Smooth muscle cell (in vitro differentiated cells): ENCODE results near the gene KRT9. TPM values are rescaled to one million over a fixed set of nuclear protein-coding genes. Genes with fewer than 3 reads are reported as not detected.

ENCODE experiments used
- DNase-seq: peaks from one replicate; lab custom pipeline; 2025; ENCODE audit not compliant: unreplicated experiment; lab: John Stamatoyannopoulos, UW
- H2AFZ ChIP-seq: fragments of 200-600 bp; sonication (generic); 2 replicates; pipeline ENCODE4 v1.6.0; 2016; ENCODE audit warnings: antibody characterized with exemption, low read depth, mild to moderate bottlenecking
- H3F3A ChIP-seq: fragments of 200-600 bp; sonication (generic); 2 replicates; pipeline ENCODE4 v1.6.0; 2017; ENCODE audit warnings: antibody characterized with exemption, low read depth
- H3K27ac ChIP-seq: fragments of 200-600 bp; sonication (generic); 2 replicates; pipeline ENCODE4 v1.5.1; 2016; ENCODE audit warnings: low read depth, mild to moderate bottlenecking
- H3K27me3 ChIP-seq: fragments of 200-600 bp; sonication (generic); 2 replicates; pipeline ENCODE4 v1.6.1; 2016; ENCODE audit warnings: low read depth, mild to moderate bottlenecking
- H3K36me3 ChIP-seq: fragments of 200-600 bp; sonication (generic); 2 replicates; pipeline ENCODE4 v1.5.1; 2016; ENCODE audit warnings: low read depth
- H3K4me1 ChIP-seq: fragments of 200-600 bp; sonication (generic); 2 replicates; pipeline ENCODE4 v1.5.1; 2016; ENCODE audit warnings: low read depth
- H3K4me2 ChIP-seq: fragments of 200-600 bp; sonication (generic); 2 replicates; pipeline ENCODE4 v1.6.0; 2016; ENCODE audit warnings: mild to moderate bottlenecking
- H3K4me3 ChIP-seq: fragments of 200-600 bp; sonication (generic); 2 replicates; pipeline ENCODE4 v1.5.1; 2016; ENCODE audit warnings: mild to moderate bottlenecking
- H3K79me2 ChIP-seq: fragments of 200-600 bp; sonication (generic); 2 replicates; pipeline ENCODE4 v1.6.0; 2016; ENCODE audit warnings: low read depth, mild to moderate bottlenecking
- H3K9ac ChIP-seq: fragments of 200-600 bp; sonication (generic); 2 replicates; pipeline ENCODE4 v1.6.0; 2016; ENCODE audit warnings: low read depth
- H3K9me3 ChIP-seq: fragments of 200-600 bp; sonication (generic); replicated peaks from 2 replicates; pipeline ENCODE4 v1.5.1; 2016; ENCODE audit warnings: low read depth
- H4K20me1 ChIP-seq: fragments of 200-600 bp; sonication (generic); 2 replicates; pipeline ENCODE4 v1.6.0; 2016; ENCODE audit warnings: low read depth
- WGBS: methylation state at CpG from one replicate; pipeline ENCODE4 v1.1.7; 2016; ENCODE audit warnings: low lambda C conversion rate; 5-methylcytosine and 5-hydroxymethylcytosine counted together
- polyA plus RNA-seq: library from polyadenylated mRNA; unstranded; fragments of >200 nt; fragmentation: Nextera tagmentation; extraction: Ambion mirVana; gene quantifications from 2 replicates; pipeline ENCODE4 v1.2.1, GENCODE V29; 2016
- total RNA-seq: library from RNA; depleted of rRNA; stranded (reverse); fragments of >200 nt; gene quantifications from 2 replicates; pipeline ENCODE4 v1.2.3, GENCODE V29; 2014
- TF ChIP-seq, protein P1 (sequence below): fragments of 200-600 bp; sonication (generic); IDR thresholded peaks from 2 replicates; pipeline ENCODE4 v1.5.1; 2017; ENCODE audit warnings: borderline replicate concordance, mild to moderate bottlenecking, antibody characterized with exemption; ENCODE audit not compliant: insufficient read depth, poor library complexity, severe bottlenecking

KRT9 gene
- total and polyA plus RNA-seq, 2 experiments from 2014 or later = 0.22 TPM; not detected in 1

GRCh38 chr17:41518789-41519449, 52.9 kb downstream of the KRT9 start, which contains the start of gene KRT15:
Gene KRT15 (minus strand): TSS chr17:41518890. CDS start chr17:41518827, 63 bp downstream.
- no peak for DNase-seq
- Histone ChIP-seq H3K4me3 (no peak within 1 kb of the TSS), H3K4me1 (no peaks in the 10 kb centered on the region), H3K36me3 (no peaks in the 10 kb centered on the region), H4K20me1 (peaks cover 7% of the 10 kb centered on the region), H3K79me2 (no peaks in the 10 kb centered on the region), H3F3A (peaks cover 20% of the 10 kb centered on the region), H2AFZ (no peak within 1 kb of the TSS), H3K4me2 (no peak within 1 kb of the TSS), H3K9ac (no peak within 1 kb of the TSS), H3K27me3 (no peaks in the 10 kb centered on the region), H3K27ac (no peak within 1 kb of the TSS), H3K9me3 (no peaks in the 10 kb centered on the region)
- WGBS = 84% methylated on average over 8 of the region's 8 CpGs
- TF ChIP-seq, protein P1, sequence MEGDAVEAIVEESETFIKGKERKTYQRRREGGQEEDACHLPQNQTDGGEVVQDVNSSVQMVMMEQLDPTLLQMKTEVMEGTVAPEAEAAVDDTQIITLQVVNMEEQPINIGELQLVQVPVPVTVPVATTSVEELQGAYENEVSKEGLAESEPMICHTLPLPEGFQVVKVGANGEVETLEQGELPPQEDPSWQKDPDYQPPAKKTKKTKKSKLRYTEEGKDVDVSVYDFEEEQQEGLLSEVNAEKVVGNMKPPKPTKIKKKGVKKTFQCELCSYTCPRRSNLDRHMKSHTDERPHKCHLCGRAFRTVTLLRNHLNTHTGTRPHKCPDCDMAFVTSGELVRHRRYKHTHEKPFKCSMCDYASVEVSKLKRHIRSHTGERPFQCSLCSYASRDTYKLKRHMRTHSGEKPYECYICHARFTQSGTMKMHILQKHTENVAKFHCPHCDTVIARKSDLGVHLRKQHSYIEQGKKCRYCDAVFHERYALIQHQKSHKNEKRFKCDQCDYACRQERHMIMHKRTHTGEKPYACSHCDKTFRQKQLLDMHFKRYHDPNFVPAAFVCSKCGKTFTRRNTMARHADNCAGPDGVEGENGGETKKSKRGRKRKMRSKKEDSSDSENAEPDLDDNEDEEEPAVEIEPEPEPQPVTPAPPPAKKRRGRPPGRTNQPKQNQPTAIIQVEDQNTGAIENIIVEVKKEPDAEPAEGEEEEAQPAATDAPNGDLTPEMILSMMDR = no peak

GRCh38 chr17:41518031-41518430, 53.8 kb downstream of the KRT9 start:
- Histone ChIP-seq H4K20me1 (no peaks in the 10 kb centered on the region), H3K36me3 (no peaks in the 10 kb centered on the region), H3K4me2 (no peak overlapping the region), H3K4me3 (no peak overlapping the region), H3K9me3 (no peaks in the 10 kb centered on the region), H3K79me2 (no peaks in the 10 kb centered on the region), H3K27me3 (no peaks in the 10 kb centered on the region), H3K27ac (no peak overlapping the region), H3F3A (peaks cover 12% of the 10 kb centered on the region), H3K9ac (no peak overlapping the region), H2AFZ (no peak overlapping the region), H3K4me1 (no peaks in the 10 kb centered on the region)
- WGBS = 79% methylated on average over 3 of the region's 3 CpGs
- no peak for DNase-seq
- TF ChIP-seq, protein P1 = no peak

DNA sequence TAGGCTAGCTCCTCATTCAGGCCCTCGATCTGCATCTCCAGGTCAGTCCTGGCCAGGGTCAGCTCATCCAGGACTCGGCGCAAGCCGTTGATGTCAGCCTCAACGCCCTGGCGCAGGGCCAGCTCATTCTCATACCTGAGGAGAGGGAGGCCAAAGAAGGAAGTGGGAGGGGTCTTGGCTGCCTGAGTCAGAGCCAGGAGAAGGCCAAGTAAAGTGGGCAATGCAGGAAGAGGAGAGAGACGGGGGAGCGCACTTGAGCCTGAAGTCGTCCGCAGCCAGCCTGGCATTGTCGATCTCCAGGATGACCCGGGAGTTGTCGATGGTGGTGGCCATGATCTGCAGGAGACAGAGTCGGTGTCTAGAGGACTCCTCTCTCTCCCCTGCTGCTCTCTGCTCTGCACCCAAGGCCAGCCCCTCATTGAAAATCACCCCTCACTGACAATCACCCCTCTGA, 55.0 kb downstream of the KRT9 start:
- no peak overlapping the region for H3K4me2 ChIP-seq
- H3K36me3 ChIP-seq = no peaks in the 10 kb centered on the region
- WGBS = 89% methylated on average over 14 of the region's 14 CpGs
- H3K4me1 ChIP-seq = no peaks in the 10 kb centered on the region
- no peak overlapping the region for H3K9ac ChIP-seq
- no peaks in the 10 kb centered on the region for H3K9me3 ChIP-seq
- no peak for DNase-seq
- no peak overlapping the region for H2AFZ ChIP-seq
- no peaks in the 10 kb centered on the region for H4K20me1 ChIP-seq
- H3K27ac ChIP-seq = no peak overlapping the region
- H3K27me3 ChIP-seq = no peaks in the 10 kb centered on the region
- no peaks in the 10 kb centered on the region for H3K79me2 ChIP-seq
- no peak overlapping the region for H3K4me3 ChIP-seq
- peaks cover 4% of the 10 kb centered on the region for H3F3A ChIP-seq
- TF ChIP-seq, protein P1 = no peak
